Suppressor macrophage treated with lipopolysaccharide for 4 hours (primary cell): ENCODE data around the gene AGO4.
"Not testable (repeated sequence)": the region's sequence is repeated elsewhere in the genome, so short reads cannot be mapped to it uniquely, and the experiment has no call there.

ENCODE experiments used
- DNase-seq: peaks from one replicate; pipeline ENCODE4 v3.0.0-alpha.2; 2020

Gene AGO4

DNA sequence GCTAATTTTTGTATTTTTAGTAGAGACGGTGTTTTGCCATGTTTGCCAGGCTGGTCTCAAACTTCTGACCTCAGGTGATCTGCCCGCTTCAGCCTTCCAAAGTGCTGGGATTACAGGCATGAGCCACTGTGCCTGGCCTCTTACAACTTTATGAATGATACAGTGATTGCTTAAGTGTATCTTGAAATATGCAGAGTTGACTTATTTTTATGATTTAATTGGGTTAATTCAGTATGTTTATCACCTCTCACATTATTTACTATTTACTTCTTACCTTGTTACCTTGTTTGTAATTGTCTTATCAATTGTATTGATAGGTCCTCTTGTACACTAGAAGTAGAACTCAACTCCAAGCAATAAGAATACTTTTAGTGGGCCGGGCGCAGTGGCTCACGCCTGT lies 4.9 kb downstream of the AGO4 start:
- DNase-seq: not testable (repeated sequence)

- DNase-seq: no peak
Measured at GRCh38 chr1:35825255-35825654, 17.4 kb downstream of the AGO4 start.

DNA sequence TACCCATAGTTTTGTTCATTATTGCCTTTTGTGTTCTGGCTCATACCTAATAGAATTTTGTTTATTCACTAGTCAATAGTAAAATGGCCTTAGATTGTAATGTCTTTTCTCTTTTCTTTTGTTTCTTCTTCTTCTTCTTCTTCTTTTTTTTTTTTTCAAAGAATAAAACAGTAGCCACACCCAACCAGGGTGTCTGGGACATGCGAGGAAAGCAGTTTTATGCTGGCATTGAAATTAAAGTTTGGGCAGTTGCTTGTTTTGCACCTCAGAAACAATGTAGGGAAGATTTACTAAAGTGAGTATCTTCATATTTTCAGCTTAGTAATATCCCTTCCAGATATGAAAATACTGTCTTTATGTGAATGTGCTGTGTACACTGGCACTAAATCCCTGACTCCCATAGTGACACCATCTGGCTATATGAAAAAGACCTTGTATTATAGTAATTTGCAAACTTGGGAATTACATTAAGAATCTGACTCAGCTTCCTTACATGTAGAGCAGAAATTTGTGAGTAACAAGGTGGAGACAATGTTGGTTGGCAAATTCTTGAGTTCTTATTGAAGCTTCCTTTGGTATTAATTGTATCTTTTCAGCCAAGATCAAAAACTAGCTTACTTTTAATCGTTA lies 24.6 kb downstream of the AGO4 start:
- DNase-seq: no peak

DNA sequence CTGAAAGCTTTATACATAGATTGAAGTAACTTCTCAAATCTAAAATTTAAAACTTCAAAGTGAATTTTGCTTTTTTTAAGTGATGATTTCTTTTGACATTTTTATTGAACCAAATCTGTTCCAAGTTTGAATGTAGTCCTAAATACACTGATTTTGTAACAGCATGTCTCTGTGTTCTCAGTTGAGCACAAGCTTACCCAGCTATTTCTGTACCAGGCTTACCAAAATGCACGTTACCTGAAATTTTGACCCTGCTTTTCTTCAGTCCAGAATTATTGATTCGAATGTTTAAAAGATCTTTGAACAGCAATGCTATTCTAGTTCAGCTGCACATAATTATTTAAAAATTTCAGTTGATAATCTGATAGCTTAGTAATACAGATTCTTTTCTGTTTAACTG lies 25.6 kb downstream of the AGO4 start:
- DNase-seq: no peak

- no peak for DNase-seq
Measured at GRCh38 chr1:35834218-35834617, 26.4 kb downstream of the AGO4 start.

DNA sequence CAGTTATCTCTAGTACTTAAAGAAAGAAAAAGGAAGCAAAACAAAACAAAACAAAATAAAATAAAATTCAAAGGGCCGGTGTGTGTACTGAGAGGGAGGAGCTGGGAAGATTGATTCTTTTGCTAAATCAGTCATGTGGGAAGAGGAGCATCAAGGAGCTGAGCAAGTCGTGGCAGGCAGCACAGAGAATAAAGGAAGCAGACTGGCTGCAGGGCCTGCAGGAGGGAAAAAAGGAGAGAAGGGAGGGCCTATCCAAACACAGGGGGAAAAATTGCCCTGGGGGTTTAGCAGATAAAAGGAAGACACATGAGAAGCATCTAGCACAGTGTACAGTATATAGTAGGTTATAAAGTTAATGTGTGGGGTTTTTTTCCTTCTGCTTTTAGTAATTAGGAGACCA lies 27.6 kb downstream of the AGO4 start:
- no peak for DNase-seq

GRCh38 chr1:35836734-35837133 lies 28.9 kb downstream of the AGO4 start:
- no peak for DNase-seq

DNA sequence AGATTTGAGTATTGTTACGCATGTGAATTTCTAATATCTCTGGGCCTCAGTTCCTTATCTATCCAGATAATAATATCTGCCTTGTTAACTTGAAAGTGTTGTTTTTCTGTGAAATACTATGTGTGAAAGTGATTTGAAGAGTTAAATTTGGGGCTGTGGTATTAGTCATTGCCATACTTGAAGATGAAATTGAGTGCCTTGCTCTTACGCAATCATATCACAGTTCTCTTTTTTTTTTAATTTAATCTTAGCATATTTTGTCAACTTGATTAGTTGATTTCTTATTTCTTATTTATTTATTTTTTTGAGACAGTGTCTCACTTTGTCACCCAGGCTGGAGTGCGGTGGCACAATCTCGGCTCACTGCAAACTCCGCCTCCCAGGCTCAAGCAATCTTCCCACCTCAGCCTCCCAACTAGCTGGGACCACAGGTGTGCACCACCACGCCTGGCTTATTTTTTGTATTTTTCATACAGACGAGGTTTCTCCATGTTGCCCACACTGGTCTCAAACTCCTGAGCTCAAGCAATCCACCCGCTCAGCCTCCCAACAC lies 31.0 kb downstream of the AGO4 start:
- DNase-seq: peak; percentile 71

GRCh38 chr1:35844826-35845225 lies 37.0 kb downstream of the AGO4 start:
- DNase-seq: no peak

DNA sequence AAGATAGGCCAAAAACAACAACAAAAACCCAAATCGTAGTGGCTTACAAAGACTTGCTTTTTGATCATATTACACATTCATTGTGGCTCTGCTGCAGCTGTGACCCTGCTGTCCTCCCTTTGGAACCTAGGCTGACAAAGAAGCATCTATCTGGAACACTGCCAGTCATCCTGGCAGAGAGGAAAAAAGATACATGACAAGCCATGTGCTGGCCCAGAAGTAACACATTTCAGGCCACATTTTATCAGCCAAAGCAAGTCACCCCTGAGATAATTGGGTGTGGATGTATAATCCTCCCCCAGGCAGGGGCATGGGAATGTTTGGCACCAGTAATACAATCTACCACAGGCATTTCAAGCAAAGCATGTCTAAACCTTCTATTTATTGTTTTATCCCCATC lies 38.0 kb downstream of the AGO4 start:
- no peak for DNase-seq

GRCh38 chr1:35847935-35848565 lies 40.2 kb downstream of the AGO4 start:
- DNase-seq: peak; percentile 59

- DNase-seq: no peak
Measured at GRCh38 chr1:35850051-35850450, 42.2 kb downstream of the AGO4 start.

- no peak for DNase-seq
Measured at GRCh38 chr1:35850716-35851115, 42.9 kb downstream of the AGO4 start.

DNA sequence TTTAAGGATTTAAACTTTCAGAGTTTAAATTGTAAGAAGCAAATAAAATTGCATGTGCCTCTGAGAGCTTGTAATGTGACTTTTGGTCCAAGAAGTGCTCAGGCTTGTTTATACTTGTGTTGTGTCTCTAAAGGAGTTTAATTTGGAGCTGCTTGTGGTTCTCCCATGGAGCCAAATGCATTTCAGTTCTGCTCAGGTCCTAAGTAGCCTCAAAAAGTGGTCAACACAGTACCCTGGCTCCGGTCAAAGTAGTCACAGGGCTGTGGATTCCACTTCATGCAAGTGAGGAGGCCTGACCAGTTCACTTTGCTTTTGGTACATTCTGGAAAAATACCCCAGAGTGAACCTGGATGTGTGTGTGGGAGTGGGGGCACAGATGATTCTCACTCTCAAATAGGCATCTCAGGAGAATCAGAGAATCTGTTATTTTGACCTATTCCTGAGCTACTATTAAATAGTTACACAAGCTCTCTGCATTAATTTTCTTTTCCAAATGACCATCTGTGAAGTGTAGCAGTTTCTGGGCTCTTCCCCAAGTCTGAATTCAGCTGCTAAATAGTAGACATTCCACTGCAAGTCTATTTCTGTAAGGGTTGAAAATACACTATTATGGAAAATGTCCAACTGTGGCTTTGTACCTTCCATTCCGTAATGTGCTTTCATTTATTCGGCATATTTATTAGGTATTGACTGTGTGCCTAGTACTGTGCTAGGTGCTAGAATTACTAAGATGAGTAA lies 43.5 kb downstream of the AGO4 start:
- DNase-seq: no peak

DNA sequence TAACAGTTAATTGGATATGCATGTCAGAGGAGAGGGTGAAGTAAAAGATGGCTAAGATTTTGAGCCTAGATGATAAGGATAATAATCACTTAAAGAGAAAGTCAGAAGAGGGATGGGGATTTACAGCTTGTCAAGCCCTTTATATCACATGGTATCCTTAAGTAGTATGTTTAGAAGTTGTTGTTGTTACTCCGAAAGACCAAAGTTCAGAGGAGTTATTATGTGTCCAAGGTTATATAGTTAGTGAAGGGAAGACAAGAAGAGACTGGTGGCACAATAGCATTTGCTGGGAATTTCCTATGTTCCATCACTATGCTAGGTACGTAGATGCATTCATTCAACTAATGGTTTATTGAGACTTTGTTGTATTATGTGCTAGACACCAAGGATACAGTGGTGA lies 44.4 kb downstream of the AGO4 start:
- no peak for DNase-seq

GRCh38 chr1:35854989-35855700 lies 47.3 kb downstream of the AGO4 start:
- DNase-seq: no peak

- no peak for DNase-seq
Measured at GRCh38 chr1:35856964-35857363, 49.1 kb downstream of the AGO4 start.

DNA sequence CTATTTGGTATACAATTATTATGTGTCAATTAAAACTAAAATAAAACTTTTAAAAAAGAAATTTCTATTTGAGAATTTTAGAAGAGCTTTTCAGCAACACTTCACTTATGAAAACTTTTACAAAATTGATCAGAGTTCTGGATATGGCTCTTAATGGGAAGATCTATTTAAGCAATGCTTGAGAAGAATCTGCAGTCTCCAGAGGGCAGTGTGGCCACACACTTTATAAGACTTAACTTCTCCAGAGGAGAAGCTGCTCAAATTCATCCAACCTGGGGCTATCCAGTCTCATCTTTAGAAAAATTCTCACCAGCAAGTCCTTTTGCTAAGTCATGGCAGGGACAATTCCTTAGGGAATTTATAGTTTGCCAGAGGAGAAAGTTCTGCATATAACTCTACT lies 50.0 kb downstream of the AGO4 start:
- peak; percentile 50 for DNase-seq

GRCh38 chr1:35860696-35861095 lies 52.9 kb downstream of the AGO4 start:
- DNase-seq: peak; percentile 75

GRCh38 chr1:35863136-35863535 lies 55.3 kb downstream of the AGO4 start:
- DNase-seq: no peak

DNA sequence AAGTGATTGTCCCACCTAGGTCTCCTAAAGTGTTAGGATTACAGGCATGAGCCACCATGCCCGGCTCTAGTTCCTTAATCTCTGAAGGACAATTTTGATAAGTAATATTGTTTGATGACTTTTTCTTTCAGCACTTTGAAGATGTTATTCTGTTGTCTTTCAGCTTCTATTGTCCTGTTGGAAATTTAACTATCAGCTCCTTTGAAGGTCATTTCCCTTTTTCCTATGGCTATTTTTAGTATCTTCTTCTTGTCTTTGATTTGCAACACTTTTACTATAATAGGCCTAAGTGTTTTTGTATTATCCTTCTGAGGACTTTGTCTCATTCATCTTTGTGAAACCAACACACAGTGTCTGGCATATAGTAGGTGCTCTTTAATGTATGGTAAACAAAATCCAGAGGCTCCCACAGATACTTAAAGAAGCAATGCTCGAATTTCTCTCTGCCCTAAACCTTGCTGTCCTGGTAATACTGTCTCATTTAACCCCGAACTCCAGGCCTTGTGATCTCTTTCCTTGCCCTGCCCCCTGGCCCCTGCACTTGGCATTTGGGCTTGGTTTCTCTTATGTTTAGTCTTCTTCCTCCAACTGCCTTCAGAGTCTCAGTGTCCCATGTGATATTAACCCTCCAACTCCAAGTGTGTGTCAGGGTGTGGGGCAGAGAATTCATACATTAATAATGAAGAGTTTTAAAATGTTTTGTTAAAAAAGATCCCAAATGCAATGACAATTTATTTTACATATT lies 56.2 kb downstream of the AGO4 start:
- peak; percentile 51 for DNase-seq

DNA sequence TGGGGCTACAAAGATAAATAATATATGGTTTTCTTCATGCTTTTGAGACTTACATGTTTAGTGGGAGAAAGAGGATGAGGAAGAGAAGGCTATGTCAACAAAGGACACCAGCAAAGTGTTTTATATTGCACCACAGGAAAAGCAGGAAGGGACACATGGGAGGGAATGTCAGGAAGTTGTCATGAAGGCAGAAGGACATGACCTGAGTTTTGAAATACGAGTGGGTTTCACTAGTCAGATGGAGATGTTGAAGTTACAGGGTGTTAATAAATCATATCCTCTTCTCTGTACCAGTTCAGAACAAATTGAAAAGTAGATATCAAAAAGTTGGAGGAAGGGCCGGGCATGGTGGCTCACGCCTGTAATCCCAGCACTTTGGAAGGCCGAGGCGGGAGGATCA lies 57.0 kb downstream of the AGO4 start:
- peak; percentile 77 for DNase-seq

GRCh38 chr1:35866991-35867390 lies 59.2 kb downstream of the AGO4 start:
- peak; percentile 58 for DNase-seq
